Osteocyte (in vitro differentiated cells): ENCODE measurements around the gene JPT1. TPM values are rescaled to one million over a fixed set of nuclear protein-coding genes. Genes with fewer than 3 reads are reported as not detected.

Source experiments
- DNase-seq: peaks from one replicate; pipeline ENCODE4 v3.0.0; 2021; ENCODE audit warnings: mixed read lengths; ENCODE audit not compliant: unreplicated experiment; ENCODE audit errors: extremely low spot score
- H3K27ac Mint-ChIP-seq: one replicate; pipeline ENCODE4 v1.8.0; 2021; ENCODE audit warnings: mild to moderate bottlenecking, mixed read lengths; ENCODE audit not compliant: unreplicated experiment
- H3K27me3 Mint-ChIP-seq: one replicate; pipeline ENCODE4 v1.8.0; 2021; ENCODE audit warnings: mixed read lengths; ENCODE audit not compliant: unreplicated experiment
- H3K36me3 Mint-ChIP-seq: one replicate; pipeline ENCODE4 v1.8.0; 2021; ENCODE audit warnings: mixed read lengths; ENCODE audit not compliant: unreplicated experiment
- H3K4me1 Mint-ChIP-seq: one replicate; pipeline ENCODE4 v1.8.0; 2021; ENCODE audit warnings: mixed read lengths; ENCODE audit not compliant: unreplicated experiment
- H3K4me3 Mint-ChIP-seq: one replicate; pipeline ENCODE4 v1.8.0; 2021; ENCODE audit warnings: mild to moderate bottlenecking, moderate library complexity, mixed read lengths; ENCODE audit not compliant: unreplicated experiment
- H3K9me3 Mint-ChIP-seq: one replicate; pipeline ENCODE4 v1.8.0; 2021; ENCODE audit warnings: mixed read lengths; ENCODE audit not compliant: unreplicated experiment
- total RNA-seq: library from RNA; stranded (reverse); gene quantifications from 2 replicates; pipeline ENCODE4 v1.2.1, GENCODE V29; 2021
- TF ChIP-seq, protein P1 (sequence below): fragments of 200-600 bp; sonication (generic); IDR thresholded peaks from 2 replicates; pipeline ENCODE4 v1.5.0; 2021; ENCODE audit warnings: antibody characterized with exemption, mild to moderate bottlenecking, moderate library complexity

Gene JPT1
- total RNA-seq, 1 donor from 2014 or later = 95.9 TPM

DNA sequence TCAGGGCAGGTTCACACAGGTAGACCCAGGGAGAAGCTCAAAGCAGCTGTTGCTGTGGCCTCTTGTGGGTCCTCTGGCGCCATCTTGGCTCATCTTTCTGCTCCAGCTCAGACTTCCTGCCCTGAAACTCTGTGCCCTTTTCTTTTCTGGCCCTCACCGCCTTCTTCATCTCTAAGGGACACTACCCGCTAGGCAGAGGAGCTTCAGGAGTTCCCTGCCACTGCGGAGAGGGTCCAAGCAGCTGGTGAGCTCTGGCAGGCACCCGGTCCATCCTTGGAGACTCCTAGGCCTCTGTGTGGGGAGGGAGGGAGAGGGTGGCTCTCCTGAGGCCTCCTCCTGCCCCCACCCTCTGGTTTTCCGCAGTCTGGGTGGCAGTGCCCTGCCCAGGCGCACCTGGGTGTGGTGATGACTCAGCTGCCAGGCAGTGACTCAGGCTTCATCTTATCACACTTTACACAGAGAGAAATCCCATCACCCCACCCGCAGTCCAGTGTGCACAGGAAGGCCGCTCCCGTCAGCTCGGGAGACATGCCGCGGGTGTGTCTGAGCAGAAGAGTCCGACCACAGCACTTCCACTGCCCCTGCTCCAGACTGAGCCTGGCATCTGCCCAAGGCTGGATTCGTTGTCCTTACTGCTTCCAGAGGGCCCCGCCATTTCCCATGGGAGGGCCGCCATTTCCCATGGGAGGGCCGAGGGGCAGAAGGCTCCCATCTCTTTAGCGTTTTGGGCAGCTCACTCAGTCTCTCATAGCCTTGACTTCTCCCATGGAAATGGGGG lies 30.1 kb downstream of the JPT1 start:
- Mint-ChIP-seq H3K36me3 (peaks cover 8% of the 10 kb centered on the region), H3K9me3 (no peaks in the 10 kb centered on the region), H3K4me3 (no peak overlapping the region), H3K27ac (peak overlapping the region; percentile 94), H3K27me3 (no peaks in the 10 kb centered on the region), H3K4me1 (peaks cover 15% of the 10 kb centered on the region)
- DNase-seq = no peak
- TF ChIP-seq, protein P1, sequence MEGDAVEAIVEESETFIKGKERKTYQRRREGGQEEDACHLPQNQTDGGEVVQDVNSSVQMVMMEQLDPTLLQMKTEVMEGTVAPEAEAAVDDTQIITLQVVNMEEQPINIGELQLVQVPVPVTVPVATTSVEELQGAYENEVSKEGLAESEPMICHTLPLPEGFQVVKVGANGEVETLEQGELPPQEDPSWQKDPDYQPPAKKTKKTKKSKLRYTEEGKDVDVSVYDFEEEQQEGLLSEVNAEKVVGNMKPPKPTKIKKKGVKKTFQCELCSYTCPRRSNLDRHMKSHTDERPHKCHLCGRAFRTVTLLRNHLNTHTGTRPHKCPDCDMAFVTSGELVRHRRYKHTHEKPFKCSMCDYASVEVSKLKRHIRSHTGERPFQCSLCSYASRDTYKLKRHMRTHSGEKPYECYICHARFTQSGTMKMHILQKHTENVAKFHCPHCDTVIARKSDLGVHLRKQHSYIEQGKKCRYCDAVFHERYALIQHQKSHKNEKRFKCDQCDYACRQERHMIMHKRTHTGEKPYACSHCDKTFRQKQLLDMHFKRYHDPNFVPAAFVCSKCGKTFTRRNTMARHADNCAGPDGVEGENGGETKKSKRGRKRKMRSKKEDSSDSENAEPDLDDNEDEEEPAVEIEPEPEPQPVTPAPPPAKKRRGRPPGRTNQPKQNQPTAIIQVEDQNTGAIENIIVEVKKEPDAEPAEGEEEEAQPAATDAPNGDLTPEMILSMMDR = no peak

DNA sequence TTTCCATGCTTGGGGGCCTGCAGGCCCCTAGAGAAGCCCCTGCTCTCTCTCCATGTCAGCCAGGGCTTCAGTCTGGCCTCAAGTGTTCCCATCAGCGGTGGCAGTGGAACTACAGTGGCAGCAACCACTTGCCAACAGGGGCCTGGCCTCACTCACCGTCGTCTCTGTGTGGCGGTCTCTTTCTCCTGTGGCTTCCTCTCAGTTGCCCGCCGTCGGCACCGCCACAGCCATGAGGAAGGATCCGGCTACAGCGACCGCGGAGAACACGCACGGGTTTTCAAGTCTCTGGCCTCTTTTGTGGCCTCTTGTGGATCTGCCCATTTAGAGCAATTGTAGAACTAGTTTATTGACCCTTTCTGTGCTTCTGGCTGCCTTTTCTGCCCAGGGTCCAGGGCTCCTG lies 36.0 kb downstream of the JPT1 start:
- no peak overlapping the region for H3K4me3 Mint-ChIP-seq
- H3K27ac Mint-ChIP-seq = no peak overlapping the region
- H3K9me3 Mint-ChIP-seq = no peaks in the 10 kb centered on the region
- peaks cover 15% of the 10 kb centered on the region for H3K36me3 Mint-ChIP-seq
- TF ChIP-seq, protein P1 = no peak
- no peaks in the 10 kb centered on the region for H3K27me3 Mint-ChIP-seq
- peaks cover 16% of the 10 kb centered on the region for H3K4me1 Mint-ChIP-seq
- no peak for DNase-seq

DNA sequence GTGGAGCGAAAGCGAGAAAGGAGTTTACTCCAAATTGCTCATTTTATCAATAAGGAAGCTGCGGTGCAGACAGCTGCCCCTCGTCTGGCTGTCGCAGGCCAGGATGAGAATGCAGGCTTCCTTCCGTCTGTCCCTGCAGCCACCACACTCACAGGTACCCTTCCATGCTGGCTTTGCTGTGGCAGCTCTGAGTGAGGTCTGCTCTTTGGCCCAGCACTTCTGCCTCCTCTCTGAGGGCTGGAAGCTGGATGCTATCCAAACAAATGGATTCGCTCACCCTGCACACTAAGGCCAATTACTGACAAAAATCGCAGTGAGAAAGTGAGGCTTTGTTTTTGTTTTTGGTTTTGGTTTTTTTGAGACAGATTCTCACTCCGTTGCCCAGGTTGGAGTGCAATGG lies 37.6 kb downstream of the JPT1 start:
- Mint-ChIP-seq H3K27ac (no peak overlapping the region), H3K4me3 (no peak overlapping the region), H3K4me1 (peaks cover 22% of the 10 kb centered on the region), H3K36me3 (peaks cover 13% of the 10 kb centered on the region), H3K9me3 (no peaks in the 10 kb centered on the region), H3K27me3 (no peaks in the 10 kb centered on the region)
- TF ChIP-seq, protein P1 = no peak
- DNase-seq = no peak

DNA sequence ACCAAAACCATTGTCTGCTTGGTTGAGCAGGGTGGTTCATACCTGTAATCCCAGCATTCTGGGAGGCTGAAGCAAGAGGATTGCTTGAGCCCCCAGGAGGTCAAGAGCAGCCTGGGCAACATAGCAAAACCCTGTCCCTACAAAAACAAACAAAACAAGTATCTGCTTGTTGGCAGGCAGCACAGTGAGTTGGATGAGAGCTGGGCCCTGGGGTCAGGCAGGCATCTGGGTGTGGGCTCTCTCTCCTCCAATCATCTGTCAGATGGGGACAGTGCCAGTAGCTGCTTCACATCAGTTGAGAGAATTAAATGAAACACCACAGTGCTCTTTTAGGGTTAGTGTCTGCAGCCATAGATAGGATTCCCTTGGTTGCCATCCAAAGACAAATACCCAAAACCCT lies 38.8 kb downstream of the JPT1 start:
- H3K27me3 Mint-ChIP-seq = no peaks in the 10 kb centered on the region
- no peak overlapping the region for H3K27ac Mint-ChIP-seq
- TF ChIP-seq, protein P1 = no peak
- peaks cover 7% of the 10 kb centered on the region for H3K36me3 Mint-ChIP-seq
- H3K9me3 Mint-ChIP-seq = no peaks in the 10 kb centered on the region
- H3K4me3 Mint-ChIP-seq = no peak overlapping the region
- peaks cover 31% of the 10 kb centered on the region for H3K4me1 Mint-ChIP-seq
- DNase-seq = no peak

DNA sequence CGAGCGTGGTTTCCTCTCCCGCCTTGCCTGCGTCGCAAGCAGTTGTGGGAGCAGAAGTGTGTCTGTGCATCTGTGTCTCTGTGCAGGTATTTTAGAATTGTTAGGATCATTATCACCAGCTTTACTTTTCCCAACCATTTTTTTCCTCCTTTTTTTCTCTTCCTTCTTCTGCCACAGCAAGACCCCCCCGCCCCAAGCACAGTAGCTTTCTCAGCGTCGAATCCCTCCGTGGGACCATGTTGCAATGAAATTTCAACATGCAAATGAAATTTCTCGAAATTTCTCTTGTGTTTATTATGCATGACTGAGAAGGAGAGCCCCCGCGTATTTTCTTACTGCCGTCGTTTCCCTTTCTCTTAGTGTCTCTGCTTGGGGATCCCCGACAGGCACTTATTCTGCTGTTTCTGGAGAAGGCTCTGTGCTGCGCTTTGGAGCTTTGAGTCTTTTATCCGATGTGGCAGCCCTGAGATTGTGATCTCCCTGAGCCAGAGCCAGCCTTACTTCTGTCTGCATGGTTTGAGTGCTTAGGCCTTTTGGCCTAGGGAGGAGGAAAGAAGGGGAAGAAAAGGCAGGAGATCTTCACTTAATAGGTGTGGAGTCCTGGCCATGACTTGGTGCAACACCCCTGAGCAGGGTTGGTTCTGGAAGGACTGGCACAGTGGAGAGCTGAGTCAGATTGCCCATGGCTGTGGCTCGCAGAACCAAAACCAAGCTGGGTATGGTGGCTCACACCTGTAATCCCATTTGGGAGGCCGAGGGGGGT lies 39.6 kb downstream of the JPT1 start:
- Mint-ChIP-seq H3K4me3 (peak overlapping the region; percentile 59), H3K27me3 (no peaks in the 10 kb centered on the region), H3K9me3 (no peaks in the 10 kb centered on the region), H3K36me3 (peaks cover 7% of the 10 kb centered on the region), H3K4me1 (peaks cover 34% of the 10 kb centered on the region), H3K27ac (peak overlapping the region; percentile 54)
- TF ChIP-seq, protein P1 = no peak
- DNase-seq = no peak
